ENCODE measurements around the gene ZAP70. TPM values are rescaled to one million over a fixed set of nuclear protein-coding genes. Genes with fewer than 3 reads are reported as not detected.

Gene ZAP70
- total RNA-seq, 1 experiment from 2014 or later, result 0.54 TPM

DNA sequence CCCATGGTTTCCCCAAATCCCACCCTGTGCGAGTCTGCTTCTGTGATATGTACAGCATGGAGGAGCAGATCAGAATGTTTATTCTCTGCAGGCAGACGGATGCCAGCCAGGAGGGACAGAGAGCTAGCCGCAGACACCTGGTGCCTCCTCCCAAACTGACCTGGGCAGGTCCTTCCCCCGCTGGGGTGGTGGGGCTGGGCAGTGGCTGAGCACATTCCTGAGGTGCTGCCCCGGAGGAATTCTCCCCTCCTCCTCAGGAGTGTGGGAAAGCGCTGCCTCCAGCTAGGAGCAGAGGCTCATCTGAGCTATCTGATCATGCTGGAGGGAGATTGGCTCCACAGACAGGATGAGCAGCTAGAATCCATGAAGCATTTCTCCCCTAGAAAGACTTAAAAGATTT is 22.2 kb upstream of the ZAP70 start:
- in situ Hi-C loops (cut with HindIII; ENCODE audit: low pct_unique_long_range_greater_than_20kb, low sequenced_read_pairs) (no loop called here), intact Hi-C loops (cut with micrococcal nuclease; ENCODE audit: unreplicated experiment) (no loop called here)
- ChIA-PET CTCF (no interaction called here), POLR2A (interaction anchor here (0.6 kb wide), 1 partner anchor 90 kb away, joined by 3 read pairs; no protein-coding TSS in a partner anchor)
- no peak for DNase-seq (ENCODE audit: low read depth, low spot score)
- no peak for TF ChIP-seq POLR2AphosphoS5 (IDR thresholded peaks at IDR 0.05; ENCODE audit: low read depth, low read length)
- TF ChIP-seq TCF7L2 (IDR thresholded peaks at IDR 0.05; ENCODE audit: low read depth, low read length), result no peak
- no peak for TF ChIP-seq SIN3A (IDR thresholded peaks at IDR 0.05; ENCODE audit: borderline replicate concordance, insufficient read depth, low read depth, low read length)
- TF ChIP-seq CTCF (IDR thresholded peaks at IDR 0.05), result no peak
- TF ChIP-seq, protein P1, sequence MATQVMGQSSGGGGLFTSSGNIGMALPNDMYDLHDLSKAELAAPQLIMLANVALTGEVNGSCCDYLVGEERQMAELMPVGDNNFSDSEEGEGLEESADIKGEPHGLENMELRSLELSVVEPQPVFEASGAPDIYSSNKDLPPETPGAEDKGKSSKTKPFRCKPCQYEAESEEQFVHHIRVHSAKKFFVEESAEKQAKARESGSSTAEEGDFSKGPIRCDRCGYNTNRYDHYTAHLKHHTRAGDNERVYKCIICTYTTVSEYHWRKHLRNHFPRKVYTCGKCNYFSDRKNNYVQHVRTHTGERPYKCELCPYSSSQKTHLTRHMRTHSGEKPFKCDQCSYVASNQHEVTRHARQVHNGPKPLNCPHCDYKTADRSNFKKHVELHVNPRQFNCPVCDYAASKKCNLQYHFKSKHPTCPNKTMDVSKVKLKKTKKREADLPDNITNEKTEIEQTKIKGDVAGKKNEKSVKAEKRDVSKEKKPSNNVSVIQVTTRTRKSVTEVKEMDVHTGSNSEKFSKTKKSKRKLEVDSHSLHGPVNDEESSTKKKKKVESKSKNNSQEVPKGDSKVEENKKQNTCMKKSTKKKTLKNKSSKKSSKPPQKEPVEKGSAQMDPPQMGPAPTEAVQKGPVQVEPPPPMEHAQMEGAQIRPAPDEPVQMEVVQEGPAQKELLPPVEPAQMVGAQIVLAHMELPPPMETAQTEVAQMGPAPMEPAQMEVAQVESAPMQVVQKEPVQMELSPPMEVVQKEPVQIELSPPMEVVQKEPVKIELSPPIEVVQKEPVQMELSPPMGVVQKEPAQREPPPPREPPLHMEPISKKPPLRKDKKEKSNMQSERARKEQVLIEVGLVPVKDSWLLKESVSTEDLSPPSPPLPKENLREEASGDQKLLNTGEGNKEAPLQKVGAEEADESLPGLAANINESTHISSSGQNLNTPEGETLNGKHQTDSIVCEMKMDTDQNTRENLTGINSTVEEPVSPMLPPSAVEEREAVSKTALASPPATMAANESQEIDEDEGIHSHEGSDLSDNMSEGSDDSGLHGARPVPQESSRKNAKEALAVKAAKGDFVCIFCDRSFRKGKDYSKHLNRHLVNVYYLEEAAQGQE (IDR thresholded peaks at IDR 0.05; ENCODE audit: insufficient read depth in 1 of 2, low read depth in 2 of 2, low read length in 1 of 2), result no peak
- no peaks in the 10 kb centered on the region for H3K27me3 ChIP-seq (ENCODE audit: control insufficient read depth, insufficient read depth, low read length)
- H3K4me3 ChIP-seq (ENCODE audit: low read depth in 2 of 2, low read length in 2 of 2), result no peak overlapping the region
- no peaks in the 10 kb centered on the region for H3K36me3 ChIP-seq (ENCODE audit: control insufficient read depth, insufficient read depth, low read length)
- no peaks in the 10 kb centered on the region for H3K9me3 ChIP-seq (ENCODE audit: control insufficient read depth, insufficient read depth, low read depth, low read length)
- no peak overlapping the region for H3K27ac ChIP-seq (ENCODE audit: low read length)
- BruUV-seq (replicated peaks), result no TSS peak
- H3K4me1 ChIP-seq (ENCODE audit: control insufficient read depth, insufficient read depth, low read length), result no peaks in the 10 kb centered on the region
- no peak for ATAC-seq

DNA sequence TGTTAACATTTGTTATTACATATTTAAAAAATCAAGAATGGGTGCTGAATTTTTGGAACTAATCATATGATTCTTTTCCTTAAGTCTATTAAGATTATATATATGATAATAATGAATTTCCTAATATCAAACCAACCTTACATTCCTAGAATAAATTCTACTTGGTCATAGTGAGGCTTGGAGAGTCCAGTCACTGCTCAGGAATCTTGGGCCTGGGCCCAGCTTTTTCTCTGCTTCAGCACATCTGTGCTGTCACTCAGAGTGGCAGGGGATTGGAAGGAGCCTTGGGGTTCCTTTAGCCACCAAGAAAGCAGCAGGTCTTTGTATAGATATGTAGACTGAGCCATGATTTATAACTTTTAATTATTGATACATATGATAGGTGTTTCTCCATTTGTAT is 19.9 kb upstream of the ZAP70 start:
- H3K4me3 ChIP-seq (ENCODE audit: low read depth in 2 of 2, low read length in 2 of 2), result no peak overlapping the region
- no peaks in the 10 kb centered on the region for H3K4me1 ChIP-seq (ENCODE audit: control insufficient read depth, insufficient read depth, low read length)
- ChIA-PET POLR2A (no interaction called here), CTCF (no interaction called here)
- in situ Hi-C loops (cut with HindIII; ENCODE audit: low pct_unique_long_range_greater_than_20kb, low sequenced_read_pairs) (no loop called here), intact Hi-C loops (cut with micrococcal nuclease; ENCODE audit: unreplicated experiment) (no loop called here)
- ATAC-seq, result no peak
- H3K36me3 ChIP-seq (ENCODE audit: control insufficient read depth, insufficient read depth, low read length), result no peaks in the 10 kb centered on the region
- DNase-seq (ENCODE audit: low read depth, low spot score), result no peak
- H3K9me3 ChIP-seq (ENCODE audit: control insufficient read depth, insufficient read depth, low read depth, low read length), result no peaks in the 10 kb centered on the region
- no peaks in the 10 kb centered on the region for H3K27me3 ChIP-seq (ENCODE audit: control insufficient read depth, insufficient read depth, low read length)
- H3K27ac ChIP-seq (ENCODE audit: low read length), result no peak overlapping the region
- TF ChIP-seq TCF7L2 (IDR thresholded peaks at IDR 0.05; ENCODE audit: low read depth, low read length), result no peak
- TF ChIP-seq, protein P1 (IDR thresholded peaks at IDR 0.05; ENCODE audit: insufficient read depth in 1 of 2, low read depth in 2 of 2, low read length in 1 of 2), result no peak
- no peak for TF ChIP-seq SIN3A (IDR thresholded peaks at IDR 0.05; ENCODE audit: borderline replicate concordance, insufficient read depth, low read depth, low read length)
- no peak for TF ChIP-seq POLR2AphosphoS5 (IDR thresholded peaks at IDR 0.05; ENCODE audit: low read depth, low read length)
- no peak for TF ChIP-seq CTCF (IDR thresholded peaks at IDR 0.05)
- no TSS peak for BruUV-seq (replicated peaks)
